ENCODE measurements around the gene TMTC2. TPM values are rescaled to one million over a fixed set of nuclear protein-coding genes. Genes with fewer than 3 reads are reported as not detected.

The TMTC2 gene
- total RNA-seq, 2 experiments from 2014 or later: 1.8 to 2.1 TPM

- Histone ChIP-seq H3K27ac (ENCODE audit: low read depth in 1 of 2, low read length in 2 of 2) (no peak overlapping the region), H3K4me3 (ENCODE audit: low read length) (no peak overlapping the region), H3K9me3 (ENCODE audit: control insufficient read depth in 1 of 2, insufficient read depth in 1 of 2, low read length in 2 of 2) (no peaks in the 10 kb centered on the region), H3K27me3 (ENCODE audit: control insufficient read depth in 1 of 2, insufficient read depth in 2 of 2, low read length in 2 of 2) (no peaks in the 10 kb centered on the region), H3K36me3 (ENCODE audit: insufficient read depth, low read length) (no peaks in the 10 kb centered on the region), H3K4me1 (ENCODE audit: insufficient read depth, low read length) (no peaks in the 10 kb centered on the region)
- H3K4me3 Mint-ChIP-seq: no peak overlapping the region
- no peak overlapping the region for H3K27ac Mint-ChIP-seq
- no peaks in the 10 kb centered on the region for H3K9me3 Mint-ChIP-seq
- no peaks in the 10 kb centered on the region for H3K4me1 Mint-ChIP-seq (ENCODE audit: low read depth)
- intact Hi-C loops (cut with DNase I, micrococcal nuclease): no loop called here
- TF ChIP-seq CTCF (IDR thresholded peaks at IDR 0.05): no peak
- CTCF ChIA-PET: no interaction called here
- POLR2A ChIA-PET: no interaction called here
- H3K36me3 Mint-ChIP-seq (ENCODE audit: low read depth): no peaks in the 10 kb centered on the region
- DNase-seq: no peak
- no peak for ATAC-seq (ENCODE audit: poor library complexity)
- H3K27me3 Mint-ChIP-seq: no peaks in the 10 kb centered on the region
These were observed 311.8 kb downstream of the TMTC2 start for GRCh38 chr12:82998509-82998908.

DNA sequence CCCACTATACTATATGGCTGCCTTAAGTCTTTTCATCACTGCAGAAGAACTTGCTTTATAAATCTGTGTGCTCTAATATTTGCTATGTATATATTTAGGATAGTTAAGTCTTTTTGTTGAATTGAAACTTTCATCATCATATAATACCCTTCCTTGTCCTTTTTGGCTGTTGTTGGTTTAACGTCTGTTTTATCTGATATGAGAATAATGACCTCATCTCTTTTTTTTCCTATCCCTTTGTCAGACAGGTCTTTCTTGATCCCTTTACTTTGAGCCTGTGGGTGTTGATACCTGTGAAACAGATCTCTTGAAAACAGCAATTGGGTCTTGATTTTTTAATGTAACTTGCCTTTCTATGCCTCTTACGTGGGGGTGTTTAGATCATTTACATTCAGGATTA lies 316.3 kb downstream of the TMTC2 start:
- H3K4me3 ChIP-seq (ENCODE audit: low read length): no peak overlapping the region
- ChIA-PET CTCF (no interaction called here), POLR2A (no interaction called here)
- no peaks in the 10 kb centered on the region for H3K36me3 ChIP-seq (ENCODE audit: insufficient read depth, low read length)
- peaks cover 3% of the 10 kb centered on the region for H3K9me3 Mint-ChIP-seq
- H3K27ac ChIP-seq (ENCODE audit: low read depth in 1 of 2, low read length in 2 of 2): no peak overlapping the region
- no peak for ATAC-seq (ENCODE audit: poor library complexity)
- H3K36me3 Mint-ChIP-seq (ENCODE audit: low read depth): no peaks in the 10 kb centered on the region
- no peaks in the 10 kb centered on the region for H3K4me1 Mint-ChIP-seq (ENCODE audit: low read depth)
- TF ChIP-seq CTCF (IDR thresholded peaks at IDR 0.05): no peak
- intact Hi-C loops (cut with DNase I, micrococcal nuclease): no loop called here
- DNase-seq: no peak
- no peak overlapping the region for H3K4me3 Mint-ChIP-seq
- H3K9me3 ChIP-seq (ENCODE audit: control insufficient read depth in 1 of 2, insufficient read depth in 1 of 2, low read length in 2 of 2): peaks cover 0 to 4% of the 10 kb centered on the region in 2 experiments
- H3K27me3 Mint-ChIP-seq: no peaks in the 10 kb centered on the region
- no peaks in the 10 kb centered on the region for H3K4me1 ChIP-seq (ENCODE audit: insufficient read depth, low read length)
- no peaks in the 10 kb centered on the region for H3K27me3 ChIP-seq (ENCODE audit: control insufficient read depth in 1 of 2, insufficient read depth in 2 of 2, low read length in 2 of 2)
- no peak overlapping the region for H3K27ac Mint-ChIP-seq

- Histone ChIP-seq H3K27me3 (ENCODE audit: control insufficient read depth in 1 of 2, insufficient read depth in 2 of 2, low read length in 2 of 2) (no peaks in the 10 kb centered on the region), H3K27ac (ENCODE audit: low read depth in 1 of 2, low read length in 2 of 2) (no peak overlapping the region), H3K9me3 (ENCODE audit: control insufficient read depth in 1 of 2, insufficient read depth in 1 of 2, low read length in 2 of 2) (peaks cover 7 to 14% of the 10 kb centered on the region in 2 experiments), H3K4me1 (ENCODE audit: insufficient read depth, low read length) (no peaks in the 10 kb centered on the region), H3K4me3 (ENCODE audit: low read length) (no peak overlapping the region), H3K36me3 (ENCODE audit: insufficient read depth, low read length) (no peaks in the 10 kb centered on the region)
- no peak overlapping the region for H3K4me3 Mint-ChIP-seq
- POLR2A ChIA-PET: no interaction called here
- H3K36me3 Mint-ChIP-seq (ENCODE audit: low read depth): peaks cover 14% of the 10 kb centered on the region
- ATAC-seq (ENCODE audit: poor library complexity) (no peak), DNase-seq (no peak)
- no peak overlapping the region for H3K27ac Mint-ChIP-seq
- intact Hi-C loops (cut with DNase I, micrococcal nuclease): no loop called here
- no peak for TF ChIP-seq CTCF (IDR thresholded peaks at IDR 0.05)
- CTCF ChIA-PET: no interaction called here
- H3K9me3 Mint-ChIP-seq: peaks cover 18% of the 10 kb centered on the region
- no peaks in the 10 kb centered on the region for H3K27me3 Mint-ChIP-seq
- H3K4me1 Mint-ChIP-seq (ENCODE audit: low read depth): no peaks in the 10 kb centered on the region
These were observed 319.0 kb downstream of the TMTC2 start for GRCh38 chr12:83005534-83006197.

Data from CD4-positive, alpha-beta T cell (primary cell).